ENCODE data around the gene GBE1.

GRCh38 chr3:81513591-81513990, 247.9 kb downstream of the GBE1 start:
- TF ChIP-seq POLR2A (IDR thresholded peaks at IDR 0.05; ENCODE audit: low read depth, low read length) (no peak), TAF1 (IDR thresholded peaks at IDR 0.05; ENCODE audit: low read depth, low read length) (no peak), POLR2AphosphoS5 (IDR thresholded peaks at IDR 0.05; ENCODE audit: low read depth, low read length) (no peak), POU2F2 (IDR thresholded peaks at IDR 0.05; ENCODE audit: low read depth, low read length) (no peak)

Data from GM12891 (cell line).